ENCODE results near the gene FMN1. TPM values are rescaled to one million over a fixed set of nuclear protein-coding genes. Genes with fewer than 3 reads are reported as not detected.
A peak's percentile ranks its signal among the peaks of the same experiment; 100 is the strongest.

The FMN1 gene
- polyA plus RNA-seq, 3 donors: 0.28 to 3.7 (median 0.34) TPM

- H3K4me2 ChIP-seq (replicated peaks; ENCODE audit: extremely low read depth, low read length, poor library complexity, severe bottlenecking): no peak overlapping the region
- Mint-ChIP-seq H3K36me3 (peaks cover 0 to 15% of the 10 kb centered on the region in 2 donors), H3K27me3 (ENCODE audit: low read depth in 3 of 3) (peaks cover 2 to 4% (median 4%) of the 10 kb centered on the region in 3 donors), H3K4me3 (no peak overlapping the region), H3K9me3 (peaks cover 0 to 5% (median 0%) of the 10 kb centered on the region in 7 donors), H3K27ac (no peak overlapping the region), H3K4me1 (peaks cover 25% of the 10 kb centered on the region)
- H3K9ac ChIP-seq (ENCODE audit: insufficient read depth, low read length, poor library complexity, severe bottlenecking): no peak overlapping the region
- intact Hi-C loops (cut with micrococcal nuclease): no loop called here
- no peaks in the 10 kb centered on the region for H3K79me2 ChIP-seq (ENCODE audit: insufficient read depth, low read length)
- no peak for TF ChIP-seq CTCF (IDR thresholded peaks at IDR 0.05)
- H4K20me1 ChIP-seq (ENCODE audit: insufficient read depth, low read length): peaks cover 3% of the 10 kb centered on the region
- H3K27ac ChIP-seq (ENCODE audit: low read depth in 1 of 2, low read length in 2 of 2): no peak overlapping the region
- no peaks in the 10 kb centered on the region for H3K27me3 ChIP-seq (ENCODE audit: control insufficient read depth in 2 of 2, insufficient read depth in 2 of 2, low read length in 2 of 2)
- H2AFZ ChIP-seq (ENCODE audit: insufficient read depth, low read depth, low read length, poor library complexity, severe bottlenecking): no peak overlapping the region
- H3K4me3 ChIP-seq (replicated peaks in 1 of 3; ENCODE audit: low read depth in 2 of 3, low read length in 3 of 3): no peak overlapping the region
- no peaks in the 10 kb centered on the region for H3K36me3 ChIP-seq (replicated peaks in 1 of 2; ENCODE audit: control insufficient read depth in 1 of 2, insufficient read depth in 2 of 2, low read length in 2 of 2)
- peaks cover 24 to 26% of the 10 kb centered on the region in 2 donors for H3K4me1 ChIP-seq (ENCODE audit: control insufficient read depth in 1 of 2, insufficient read depth in 2 of 2, low read length in 2 of 2)
- 100% methylated on average over 1 of the region's 3 CpGs for WGBS (ENCODE audit: insufficient coverage)
- no peak for DNase-seq
- H3K9me3 ChIP-seq (replicated peaks in 1 of 2; ENCODE audit: control insufficient read depth in 1 of 2, insufficient read depth in 1 of 2, low read length in 2 of 2): no peaks in the 10 kb centered on the region
These were observed 56.5 kb downstream of the FMN1 start for GRCh38 chr15:33138000-33138399.

GRCh38 chr15:33137101-33137500 lies 57.4 kb downstream of the FMN1 start:
- Mint-ChIP-seq H3K27me3 (ENCODE audit: low read depth in 3 of 3) (peaks cover 0 to 4% (median 4%) of the 10 kb centered on the region in 3 donors), H3K4me1 (peaks cover 29% of the 10 kb centered on the region), H3K4me3 (no peak overlapping the region)

More at GRCh38 chr15:33137101-33137500, 57.4 kb downstream of the FMN1 start:
- TF ChIP-seq CTCF (IDR thresholded peaks at IDR 0.05): no peak
- H3K36me3 Mint-ChIP-seq: peaks cover 0 to 15% of the 10 kb centered on the region in 2 donors
- no peaks in the 10 kb centered on the region for H3K9me3 ChIP-seq (replicated peaks in 1 of 2; ENCODE audit: control insufficient read depth in 1 of 2, insufficient read depth in 1 of 2, low read length in 2 of 2)
- H3K27ac ChIP-seq (ENCODE audit: low read depth in 1 of 2, low read length in 2 of 2): no peak overlapping the region
- H2AFZ ChIP-seq (ENCODE audit: insufficient read depth, low read depth, low read length, poor library complexity, severe bottlenecking): no peak overlapping the region
- intact Hi-C loops (cut with micrococcal nuclease): no loop called here
- no peak overlapping the region for H3K4me3 ChIP-seq (replicated peaks in 1 of 3; ENCODE audit: low read depth in 2 of 3, low read length in 3 of 3)
- H3K27me3 ChIP-seq (ENCODE audit: control insufficient read depth in 2 of 2, insufficient read depth in 2 of 2, low read length in 2 of 2): no peaks in the 10 kb centered on the region
- H3K9me3 Mint-ChIP-seq: peaks cover 0 to 5% (median 0%) of the 10 kb centered on the region in 7 donors
- no peak overlapping the region for H3K9ac ChIP-seq (ENCODE audit: insufficient read depth, low read length, poor library complexity, severe bottlenecking)
- DNase-seq: no peak
- H4K20me1 ChIP-seq (ENCODE audit: insufficient read depth, low read length): peaks cover 3% of the 10 kb centered on the region
- no peak overlapping the region for H3K4me2 ChIP-seq (replicated peaks; ENCODE audit: extremely low read depth, low read length, poor library complexity, severe bottlenecking)
- no peaks in the 10 kb centered on the region for H3K36me3 ChIP-seq (replicated peaks in 1 of 2; ENCODE audit: control insufficient read depth in 1 of 2, insufficient read depth in 2 of 2, low read length in 2 of 2)
- no peaks in the 10 kb centered on the region for H3K79me2 ChIP-seq (ENCODE audit: insufficient read depth, low read length)
- H3K27ac Mint-ChIP-seq: peak overlapping the region in 1 of 7 donors; percentile 9
- H3K4me1 ChIP-seq (ENCODE audit: control insufficient read depth in 1 of 2, insufficient read depth in 2 of 2, low read length in 2 of 2): peaks cover 27 to 28% of the 10 kb centered on the region in 2 donors
